GM21360 (cell line): ENCODE results near the gene UTP3.
A peak's percentile ranks its signal among the peaks of the same experiment; 100 is the strongest.
"Not testable (repeated sequence)": the region's sequence is repeated elsewhere in the genome, so short reads cannot be mapped to it uniquely, and the experiment has no call there.

ENCODE experiments used
- ATAC-seq: cut with Tn5 transposase; IDR thresholded peaks from one replicate; pipeline ENCODE4 v1.9.1; 2021; ENCODE audit warnings: mild to moderate bottlenecking, moderate library complexity; ENCODE audit not compliant: unreplicated experiment

The UTP3 gene

DNA sequence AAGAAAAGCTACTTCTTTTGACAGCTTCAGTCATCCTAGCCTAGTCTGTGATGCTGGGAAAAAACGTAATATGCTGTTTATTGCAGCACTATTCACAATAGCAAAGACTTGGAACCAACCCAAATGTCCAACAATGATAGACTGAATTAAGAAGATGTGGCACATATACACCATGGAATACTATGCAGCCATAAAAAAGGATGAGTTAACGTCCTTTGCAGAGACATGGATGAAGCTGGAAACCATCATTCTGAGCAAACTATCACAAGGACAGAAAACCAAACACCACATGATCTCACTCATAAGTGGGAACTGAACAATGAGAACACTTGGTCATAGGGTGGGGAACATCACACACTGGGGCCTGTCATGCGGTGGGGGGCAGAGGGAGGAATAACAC, 6.2 kb upstream of the UTP3 start:
- ATAC-seq: not testable (repeated sequence)

DNA sequence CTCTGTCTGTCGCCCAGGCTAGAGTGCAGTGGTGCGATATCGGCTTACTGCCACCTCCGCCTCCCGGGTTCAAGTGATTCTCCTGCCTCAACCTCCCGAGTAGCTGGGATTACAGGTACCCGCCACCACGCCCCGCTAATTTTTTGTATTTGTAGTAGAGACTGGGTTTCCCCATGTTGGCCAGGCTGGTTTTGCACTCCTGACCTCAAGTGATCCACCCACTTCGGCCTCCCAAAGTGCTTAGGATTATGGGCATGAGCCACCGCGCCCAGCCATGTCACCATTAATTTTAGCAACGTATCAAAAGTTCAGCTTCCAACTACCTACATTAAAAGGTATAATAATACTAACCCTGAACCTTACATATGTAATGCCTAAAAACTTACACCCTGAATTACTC, 940 bp upstream of the UTP3 start:
- ATAC-seq: peak; percentile 7

- ATAC-seq: no peak
Observed at GRCh38 chr4:70688795-70689231, 481 bp downstream of the UTP3 start.

DNA sequence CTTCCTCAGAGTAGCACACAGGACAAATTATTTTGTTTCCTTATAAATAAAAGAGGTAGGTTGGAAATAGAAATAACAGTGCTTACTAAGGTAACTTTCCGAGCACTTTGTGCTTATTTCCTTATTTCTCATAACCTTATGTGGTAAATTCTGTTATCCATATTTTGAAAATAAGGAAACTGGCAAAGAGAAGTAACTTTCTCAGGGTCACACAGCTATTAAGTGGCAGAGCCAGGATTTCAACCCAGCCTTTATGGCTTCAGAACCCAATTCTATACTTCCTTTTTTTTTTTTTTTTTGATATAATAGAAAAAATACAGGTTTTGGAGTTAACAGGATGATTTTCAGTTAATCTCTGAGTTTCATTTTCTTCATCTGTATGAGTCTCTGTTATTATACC, 3.3 kb downstream of the UTP3 start:
- ATAC-seq: no peak

- not testable (repeated sequence) for ATAC-seq
Observed at GRCh38 chr4:70694633-70695032, 6.3 kb downstream of the UTP3 start.

DNA sequence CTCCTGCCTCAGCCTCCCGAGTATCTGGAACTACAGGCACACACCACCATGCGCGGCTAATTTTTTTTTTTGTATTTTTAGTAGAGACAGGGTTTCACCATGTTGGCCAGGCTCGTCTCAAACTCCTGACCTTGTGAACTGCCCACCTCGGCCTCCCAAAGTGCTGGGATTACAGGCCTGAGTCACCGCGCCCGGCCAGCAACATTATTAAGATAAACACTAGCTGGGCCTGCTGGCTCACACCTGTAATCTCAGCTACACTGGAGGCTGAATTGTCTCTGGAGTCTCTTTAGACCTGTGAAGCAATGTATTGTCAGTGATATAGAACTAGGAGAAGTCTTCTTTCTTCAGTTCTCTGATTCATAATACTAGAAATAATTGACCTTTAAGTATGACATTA, 10.1 kb downstream of the UTP3 start:
- ATAC-seq: not testable (repeated sequence)

GRCh38 chr4:70700712-70701111, 12.4 kb downstream of the UTP3 start:
- no peak for ATAC-seq

GRCh38 chr4:70701271-70701670, 12.9 kb downstream of the UTP3 start:
- no peak for ATAC-seq

DNA sequence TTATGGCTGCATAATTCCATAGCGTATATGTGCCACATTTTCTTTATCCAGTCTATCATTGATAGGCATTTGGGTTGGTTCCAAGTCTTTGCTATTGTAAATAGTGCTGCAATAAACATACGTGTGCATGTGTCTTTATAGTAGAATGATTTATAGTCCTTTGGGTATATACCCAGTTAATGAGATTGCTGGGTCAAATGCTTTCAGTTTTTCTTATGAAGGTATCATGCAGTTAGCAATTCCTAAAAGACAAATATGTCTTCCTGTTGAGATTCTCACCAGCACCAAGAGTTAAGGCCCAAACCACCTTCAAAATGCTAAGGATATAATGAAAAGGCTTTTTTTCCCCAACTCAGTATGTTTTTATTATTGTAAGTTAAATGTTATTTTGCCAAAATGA, 14.3 kb downstream of the UTP3 start:
- ATAC-seq: not testable (repeated sequence)

DNA sequence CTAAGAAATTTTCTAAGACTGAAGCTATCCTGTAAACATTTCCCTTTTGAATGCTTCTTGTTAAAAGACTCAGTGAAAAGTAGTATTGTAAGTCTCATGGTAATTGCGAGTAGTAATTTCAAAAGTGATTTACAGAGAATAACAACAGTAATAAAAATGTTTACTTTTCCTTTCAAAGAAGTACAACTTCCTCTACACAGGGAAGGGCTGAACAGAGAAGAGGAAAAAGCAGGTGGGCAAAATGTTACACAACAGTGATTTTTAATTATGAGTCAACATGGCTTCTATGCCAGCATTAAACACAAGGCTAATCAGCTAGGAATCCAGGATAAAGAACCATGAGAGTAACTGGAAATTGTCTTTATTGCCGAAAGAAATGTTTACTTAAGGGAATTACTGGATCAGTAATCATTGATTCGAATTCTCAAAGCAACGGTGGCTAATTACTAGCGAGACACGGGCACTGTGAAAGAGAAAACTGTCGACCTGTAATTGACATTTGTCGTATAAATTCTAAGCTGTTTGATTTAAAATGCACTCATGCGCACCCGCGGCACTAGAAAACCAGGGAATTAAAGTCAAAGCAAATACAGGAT, 15.4 kb downstream of the UTP3 start:
- no peak for ATAC-seq

DNA sequence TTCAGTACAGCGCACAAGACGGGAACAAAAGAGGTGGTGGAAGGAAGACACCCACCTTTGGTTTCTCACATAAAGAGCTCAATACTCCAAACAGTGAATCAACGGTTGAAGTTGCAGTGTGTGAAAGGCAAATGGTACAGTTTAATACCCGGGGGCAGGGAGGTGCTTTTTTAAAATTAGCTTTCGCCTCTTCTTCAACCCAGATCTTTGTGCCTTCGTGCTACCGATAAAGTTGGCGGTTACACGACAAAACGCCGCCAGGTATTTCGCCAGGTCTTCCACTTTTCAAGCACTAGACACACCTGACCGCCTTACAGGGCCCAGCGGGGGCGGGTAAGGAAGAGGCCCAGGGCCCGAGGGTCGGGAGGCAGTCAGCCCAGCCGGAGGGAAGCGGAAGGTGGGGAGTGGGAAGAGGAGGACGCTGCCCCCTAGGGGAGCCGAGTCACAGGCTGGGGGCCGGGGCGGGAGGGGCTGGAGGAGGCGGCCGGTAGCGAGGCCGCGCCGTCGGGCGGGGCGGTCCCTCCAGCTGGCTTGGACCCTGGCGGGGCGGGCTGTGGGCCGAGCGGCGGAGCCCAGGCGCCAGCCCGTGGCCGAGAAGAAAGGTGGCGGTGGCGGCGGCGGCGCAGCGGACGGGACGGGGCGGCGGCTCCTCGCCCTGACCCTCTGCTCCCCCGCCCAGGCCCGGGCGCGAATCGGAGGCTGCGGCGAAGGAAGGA, 16.0 kb downstream of the UTP3 start:
- peak; percentile 58 for ATAC-seq

DNA sequence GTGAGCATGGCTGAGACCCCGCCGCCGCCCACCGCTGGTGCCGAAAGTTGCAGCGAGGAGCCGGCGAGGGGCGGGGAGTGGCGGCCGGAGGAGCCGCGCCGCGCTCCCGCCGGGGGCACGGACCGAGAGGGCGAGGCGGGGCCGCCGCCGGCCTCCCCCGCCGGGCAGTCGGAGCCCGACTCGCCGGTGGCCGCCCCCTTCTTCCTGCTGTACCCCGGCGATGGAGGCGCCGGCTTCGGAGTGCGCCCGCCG, 16.5 kb downstream of the UTP3 start:
- peak; percentile 32 for ATAC-seq

GRCh38 chr4:70705183-70706043, 17.1 kb downstream of the UTP3 start:
- ATAC-seq: peak; percentile 54

- peak; percentile 0 for ATAC-seq
Observed at GRCh38 chr4:70706044-70706461, 17.7 kb downstream of the UTP3 start.

- ATAC-seq: no peak
Observed at GRCh38 chr4:70706516-70706915, 18.2 kb downstream of the UTP3 start.

DNA sequence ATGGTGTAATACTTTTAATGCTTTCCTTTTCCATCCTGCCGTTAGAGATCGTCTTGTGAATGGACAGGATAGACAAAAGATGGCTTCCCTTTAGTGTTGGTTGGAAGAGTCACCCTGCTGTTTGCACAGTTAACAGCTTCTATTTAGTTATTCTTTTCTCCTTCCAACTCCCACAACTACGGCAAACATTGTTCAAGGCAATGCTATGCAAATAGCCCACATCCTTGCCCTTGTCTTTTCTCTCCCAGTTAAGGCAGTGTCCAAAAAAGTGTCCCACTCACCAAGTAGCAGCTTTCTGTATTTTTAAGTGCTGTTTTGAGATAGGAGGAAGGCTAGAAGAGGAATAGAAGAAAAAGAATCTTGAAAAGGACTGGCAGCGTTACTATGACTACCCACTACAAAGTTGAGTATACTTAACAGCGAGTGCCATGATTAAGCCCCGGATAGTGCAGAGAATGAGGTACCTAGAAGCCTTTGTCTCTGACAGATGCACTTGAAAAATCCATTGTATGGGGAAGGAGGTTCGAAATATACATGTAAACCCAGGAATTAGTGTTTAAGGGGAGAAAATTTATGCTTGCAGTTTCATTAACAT, 21.4 kb downstream of the UTP3 start:
- ATAC-seq: no peak

GRCh38 chr4:70711599-70711998, 23.3 kb downstream of the UTP3 start:
- no peak for ATAC-seq

DNA sequence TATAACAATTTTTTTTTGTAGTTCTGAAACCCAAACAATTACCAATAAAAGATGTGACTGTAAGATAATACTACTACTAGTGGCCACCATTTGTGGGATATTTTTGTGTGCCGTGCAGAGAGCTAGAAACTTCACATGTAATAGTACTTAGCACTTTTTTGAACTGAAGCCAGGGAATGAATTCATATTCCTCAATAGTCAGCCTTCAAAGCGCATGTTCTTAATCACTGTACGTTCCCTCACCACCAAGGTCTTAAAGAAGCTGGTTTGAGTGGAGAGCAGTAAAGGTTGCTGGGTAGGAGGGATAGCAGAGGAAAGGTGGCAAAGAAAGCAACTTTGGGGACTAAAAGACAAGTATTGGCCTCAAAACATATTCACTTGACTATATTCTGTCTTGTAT, 23.8 kb downstream of the UTP3 start:
- ATAC-seq: no peak

- ATAC-seq: no peak
Observed at GRCh38 chr4:70712604-70713452, 24.5 kb downstream of the UTP3 start.

DNA sequence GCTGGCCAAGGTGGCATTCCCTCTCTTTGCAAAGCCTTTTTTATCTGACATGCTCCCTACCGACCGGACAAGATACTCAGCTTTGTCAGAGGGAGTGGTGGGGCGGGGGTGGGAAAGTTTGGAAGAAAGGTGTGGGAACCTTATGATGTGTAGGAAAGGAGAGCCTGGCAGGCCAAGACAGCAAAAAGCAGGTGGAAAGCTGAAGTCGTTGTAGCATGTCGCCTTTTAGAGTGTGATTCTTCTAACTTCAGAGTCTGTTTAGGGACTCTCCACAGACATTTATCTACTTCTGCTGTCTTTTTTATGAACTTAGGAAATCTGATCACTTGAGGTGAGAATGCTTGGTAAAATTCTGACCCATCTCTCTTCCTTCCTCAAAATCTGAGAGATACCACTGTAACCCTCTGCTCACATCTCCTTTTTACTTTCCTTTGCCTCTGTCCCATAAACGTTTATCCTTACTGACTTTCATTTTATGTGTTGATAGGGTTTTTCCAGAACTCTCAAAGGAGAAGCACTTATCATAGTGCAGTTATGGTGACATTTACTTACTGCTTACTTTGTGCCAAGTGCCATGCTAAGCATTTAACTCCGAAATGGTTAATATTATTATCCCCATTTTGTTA, 25.2 kb downstream of the UTP3 start:
- peak; percentile 44 for ATAC-seq
